WERI-Rb-1 (cell line): ENCODE measurements around the gene MCTP1.

Experiments
- DNase-seq: peaks from one replicate; pipeline ENCODE4 v3.0.0-alpha.2; 2020
- H3K27ac ChIP-seq: fragments of 250-450 bp; sonication (Bioruptor Pico); 2 replicates; pipeline ENCODE4 v1.5.1; 2020; ENCODE audit warnings: mild to moderate bottlenecking, moderate library complexity
- H3K27me3 ChIP-seq: fragments of 250-450 bp; sonication (Bioruptor Pico); 2 replicates; pipeline ENCODE4 v1.5.1; 2021; ENCODE audit warnings: mild to moderate bottlenecking, low read depth, moderate library complexity; ENCODE audit not compliant: insufficient read depth, severe bottlenecking
- H3K36me3 ChIP-seq: fragments of 250-450 bp; sonication (Bioruptor Pico); 2 replicates; pipeline ENCODE4 v1.5.1; 2020; ENCODE audit warnings: mild to moderate bottlenecking, moderate library complexity
- H3K4me3 ChIP-seq: 2 replicates; pipeline ENCODE4 v1.5.1; 2011; ENCODE audit warnings: low read depth, mild to moderate bottlenecking, control low read depth, low read length
- H3K9me3 ChIP-seq: fragments of 250-450 bp; sonication (Bioruptor Pico); 2 replicates; pipeline ENCODE4 v1.5.1; 2021; ENCODE audit warnings: mild to moderate bottlenecking, moderate library complexity; ENCODE audit not compliant: severe bottlenecking
- CTCF ChIP-seq: IDR thresholded peaks from 2 replicates; pipeline ENCODE4 v1.5.1; 2011; ENCODE audit warnings: low read depth, mild to moderate bottlenecking, control low read depth, inconsistent platforms, low read length

The MCTP1 gene

GRCh38 chr5:94746731-94747124, 538.2 kb downstream of the MCTP1 start:
- Histone ChIP-seq H3K27me3 (no peaks in the 10 kb centered on the region), H3K27ac (no peak overlapping the region), H3K4me3 (no peak overlapping the region), H3K36me3 (no peaks in the 10 kb centered on the region), H3K9me3 (no peaks in the 10 kb centered on the region)
- no peak for DNase-seq
- no peak for TF ChIP-seq CTCF

GRCh38 chr5:94745786-94746730, 538.8 kb downstream of the MCTP1 start:
- Histone ChIP-seq H3K4me3 (no peak overlapping the region), H3K9me3 (no peaks in the 10 kb centered on the region), H3K27me3 (no peaks in the 10 kb centered on the region), H3K36me3 (no peaks in the 10 kb centered on the region), H3K27ac (no peak overlapping the region)
- no peak for TF ChIP-seq CTCF
- DNase-seq, result no peak

- Histone ChIP-seq H3K9me3 (no peaks in the 10 kb centered on the region), H3K27me3 (no peaks in the 10 kb centered on the region), H3K36me3 (no peaks in the 10 kb centered on the region), H3K27ac (no peak overlapping the region), H3K4me3 (no peak overlapping the region)
- no peak for TF ChIP-seq CTCF
- DNase-seq, result no peak
These were observed 540.0 kb downstream of the MCTP1 start for GRCh38 chr5:94744906-94745305.

GRCh38 chr5:94742852-94743251, 542.0 kb downstream of the MCTP1 start:
- TF ChIP-seq CTCF, result no peak
- DNase-seq, result no peak
- Histone ChIP-seq H3K36me3 (no peaks in the 10 kb centered on the region), H3K4me3 (no peak overlapping the region), H3K9me3 (no peaks in the 10 kb centered on the region), H3K27ac (no peak overlapping the region), H3K27me3 (no peaks in the 10 kb centered on the region)

GRCh38 chr5:94740286-94740685, 544.6 kb downstream of the MCTP1 start:
- no peaks in the 10 kb centered on the region for H3K9me3 ChIP-seq
- H3K36me3 ChIP-seq, result no peaks in the 10 kb centered on the region
- H3K4me3 ChIP-seq, result no peak overlapping the region
- no peaks in the 10 kb centered on the region for H3K27me3 ChIP-seq
- H3K27ac ChIP-seq, result no peak overlapping the region
- DNase-seq, result no peak
- no peak for TF ChIP-seq CTCF

- Histone ChIP-seq H3K27ac (no peak overlapping the region), H3K27me3 (no peaks in the 10 kb centered on the region), H3K4me3 (no peak overlapping the region), H3K36me3 (no peaks in the 10 kb centered on the region), H3K9me3 (no peaks in the 10 kb centered on the region)
- no peak for TF ChIP-seq CTCF
- DNase-seq, result no peak
These were observed 548.4 kb downstream of the MCTP1 start for GRCh38 chr5:94736498-94736897.
